Measurements from ENCODE around the gene REG1B. TPM values are rescaled to one million over a fixed set of nuclear protein-coding genes. Genes with fewer than 3 reads are reported as not detected.
"Not testable (repeated sequence)": the region's sequence is repeated elsewhere in the genome, so short reads cannot be mapped to it uniquely, and the experiment has no call there.

The REG1B gene
- polyA plus RNA-seq, 2 donors: 0.34 to 1.8 TPM

GRCh38 chr2:79090693-79091092, 2.9 kb upstream of the REG1B start:
- Histone ChIP-seq H3K27ac (ENCODE audit: low read depth in 2 of 2, low read length in 1 of 2) (no peak overlapping the region), H3K9me3 (ENCODE audit: control insufficient read depth in 2 of 2, insufficient read depth in 1 of 2, low read depth in 1 of 2, low read length in 1 of 2) (peaks cover 6 to 8% of the 10 kb centered on the region in 2 donors), H3K36me3 (ENCODE audit: control insufficient read depth in 2 of 2, insufficient read depth in 2 of 2, low read length in 1 of 2) (no peaks in the 10 kb centered on the region), H3K4me1 (ENCODE audit: control insufficient read depth in 2 of 2, insufficient read depth in 2 of 2, low read length in 1 of 2) (no peaks in the 10 kb centered on the region), H3K27me3 (ENCODE audit: control insufficient read depth in 1 of 2, insufficient read depth in 2 of 2, low read length in 2 of 2) (no peaks in the 10 kb centered on the region), H3K4me3 (ENCODE audit: low read depth in 1 of 2, low read length in 2 of 2) (no peak overlapping the region)
- 85 to 88% methylated on average over 4 of the region's 4 CpGs for WGBS, 2 donors

GRCh38 chr2:79086255-79086654, 1.5 kb downstream of the REG1B start:
- H3K9me3 ChIP-seq (ENCODE audit: control insufficient read depth in 2 of 2, insufficient read depth in 1 of 2, low read depth in 1 of 2, low read length in 1 of 2): peaks cover 0 to 4% of the 10 kb centered on the region in 2 donors
- no peaks in the 10 kb centered on the region for H3K36me3 ChIP-seq (ENCODE audit: control insufficient read depth in 2 of 2, insufficient read depth in 2 of 2, low read length in 1 of 2)
- H3K27me3 ChIP-seq (ENCODE audit: control insufficient read depth in 1 of 2, insufficient read depth in 2 of 2, low read length in 2 of 2): no peaks in the 10 kb centered on the region
- no peak overlapping the region for H3K27ac ChIP-seq (ENCODE audit: low read depth in 2 of 2, low read length in 1 of 2)
- no peak overlapping the region for H3K4me3 ChIP-seq (ENCODE audit: low read depth in 1 of 2, low read length in 2 of 2)
- WGBS, 2 donors: 64 to 67% methylated on average over 4 of the region's 4 CpGs
- H3K4me1 ChIP-seq (ENCODE audit: control insufficient read depth in 2 of 2, insufficient read depth in 2 of 2, low read length in 1 of 2): no peaks in the 10 kb centered on the region

GRCh38 chr2:79085382-79085781, 2.4 kb downstream of the REG1B start:
- WGBS, 2 donors: 66 to 68% methylated on average over 3 of the region's 3 CpGs
- Histone ChIP-seq H3K4me1 (ENCODE audit: control insufficient read depth in 2 of 2, insufficient read depth in 2 of 2, low read length in 1 of 2) (no peaks in the 10 kb centered on the region), H3K4me3 (ENCODE audit: low read depth in 1 of 2, low read length in 2 of 2) (no peak overlapping the region)

GRCh38 chr2:79084495-79085135, 3.2 kb downstream of the REG1B start:
- 78 to 83% methylated on average over 3 of the region's 3 CpGs for WGBS, 2 donors
- H3K4me3 ChIP-seq (ENCODE audit: low read depth in 1 of 2, low read length in 2 of 2): no peak overlapping the region

More at GRCh38 chr2:79085382-79085781, 2.4 kb downstream of the REG1B start:
- H3K36me3 ChIP-seq (ENCODE audit: control insufficient read depth in 2 of 2, insufficient read depth in 2 of 2, low read length in 1 of 2): no peaks in the 10 kb centered on the region
- H3K27ac ChIP-seq (ENCODE audit: low read depth in 2 of 2, low read length in 1 of 2): no peak overlapping the region
- no peaks in the 10 kb centered on the region for H3K27me3 ChIP-seq (ENCODE audit: control insufficient read depth in 1 of 2, insufficient read depth in 2 of 2, low read length in 2 of 2)
- peaks cover 0 to 4% of the 10 kb centered on the region in 2 donors for H3K9me3 ChIP-seq (ENCODE audit: control insufficient read depth in 2 of 2, insufficient read depth in 1 of 2, low read depth in 1 of 2, low read length in 1 of 2)

GRCh38 chr2:79083597-79084251, 4.1 kb downstream of the REG1B start:
- no peaks in the 10 kb centered on the region for H3K36me3 ChIP-seq (ENCODE audit: control insufficient read depth in 2 of 2, insufficient read depth in 2 of 2, low read length in 1 of 2)
- H3K9me3 ChIP-seq (ENCODE audit: control insufficient read depth in 2 of 2, insufficient read depth in 1 of 2, low read depth in 1 of 2, low read length in 1 of 2): peaks cover 0 to 4% of the 10 kb centered on the region in 2 donors
- no peak overlapping the region for H3K27ac ChIP-seq (ENCODE audit: low read depth in 2 of 2, low read length in 1 of 2)
- H3K4me3 ChIP-seq (ENCODE audit: low read depth in 1 of 2, low read length in 2 of 2): no peak overlapping the region
- H3K4me1 ChIP-seq (ENCODE audit: control insufficient read depth in 2 of 2, insufficient read depth in 2 of 2, low read length in 1 of 2): no peaks in the 10 kb centered on the region
- no peaks in the 10 kb centered on the region for H3K27me3 ChIP-seq (ENCODE audit: control insufficient read depth in 1 of 2, insufficient read depth in 2 of 2, low read length in 2 of 2)

More at GRCh38 chr2:79084495-79085135, 3.2 kb downstream of the REG1B start:
- Histone ChIP-seq H3K4me1 (ENCODE audit: control insufficient read depth in 2 of 2, insufficient read depth in 2 of 2, low read length in 1 of 2) (no peaks in the 10 kb centered on the region), H3K36me3 (ENCODE audit: control insufficient read depth in 2 of 2, insufficient read depth in 2 of 2, low read length in 1 of 2) (no peaks in the 10 kb centered on the region), H3K9me3 (ENCODE audit: control insufficient read depth in 2 of 2, insufficient read depth in 1 of 2, low read depth in 1 of 2, low read length in 1 of 2) (peaks cover 0 to 4% of the 10 kb centered on the region in 2 donors), H3K27me3 (ENCODE audit: control insufficient read depth in 1 of 2, insufficient read depth in 2 of 2, low read length in 2 of 2) (no peaks in the 10 kb centered on the region), H3K27ac (ENCODE audit: low read depth in 2 of 2, low read length in 1 of 2) (no peak overlapping the region)

GRCh38 chr2:79082987-79083386, 4.8 kb downstream of the REG1B start:
- no peak overlapping the region for H3K4me3 ChIP-seq (ENCODE audit: low read depth in 1 of 2, low read length in 2 of 2)
- peaks cover 0 to 4% of the 10 kb centered on the region in 2 donors for H3K9me3 ChIP-seq (ENCODE audit: control insufficient read depth in 2 of 2, insufficient read depth in 1 of 2, low read depth in 1 of 2, low read length in 1 of 2)
- no peaks in the 10 kb centered on the region for H3K27me3 ChIP-seq (ENCODE audit: control insufficient read depth in 1 of 2, insufficient read depth in 2 of 2, low read length in 2 of 2)
- H3K4me1 ChIP-seq (ENCODE audit: control insufficient read depth in 2 of 2, insufficient read depth in 2 of 2, low read length in 1 of 2): no peaks in the 10 kb centered on the region
- 87 to 91% methylated on average over 5 of the region's 5 CpGs for WGBS, 2 donors
- no peak overlapping the region for H3K27ac ChIP-seq (ENCODE audit: low read depth in 2 of 2, low read length in 1 of 2)
- no peaks in the 10 kb centered on the region for H3K36me3 ChIP-seq (ENCODE audit: control insufficient read depth in 2 of 2, insufficient read depth in 2 of 2, low read length in 1 of 2)

GRCh38 chr2:79071078-79071477, 16.7 kb downstream of the REG1B start:
- H3K27me3 ChIP-seq (ENCODE audit: control insufficient read depth in 1 of 2, insufficient read depth in 2 of 2, low read length in 2 of 2): no peaks in the 10 kb centered on the region
- H3K36me3 ChIP-seq (ENCODE audit: control insufficient read depth in 2 of 2, insufficient read depth in 2 of 2, low read length in 1 of 2): no peaks in the 10 kb centered on the region
- no peak overlapping the region for H3K4me3 ChIP-seq (ENCODE audit: low read depth in 1 of 2, low read length in 2 of 2)
- H3K27ac ChIP-seq (ENCODE audit: low read depth in 2 of 2, low read length in 1 of 2): no peak overlapping the region
- H3K9me3 ChIP-seq (ENCODE audit: control insufficient read depth in 2 of 2, insufficient read depth in 1 of 2, low read depth in 1 of 2, low read length in 1 of 2): peaks cover 0 to 4% of the 10 kb centered on the region in 2 donors
- WGBS, 2 donors: 72 to 76% methylated on average over 2 of the region's 2 CpGs
- H3K4me1 ChIP-seq (ENCODE audit: control insufficient read depth in 2 of 2, insufficient read depth in 2 of 2, low read length in 1 of 2): no peaks in the 10 kb centered on the region

GRCh38 chr2:79065201-79065600, 22.6 kb downstream of the REG1B start:
- 75 to 76% methylated on average over 2 of the region's 2 CpGs for WGBS, 2 donors
- peaks cover 3 to 6% of the 10 kb centered on the region in 2 donors for H3K9me3 ChIP-seq (ENCODE audit: control insufficient read depth in 2 of 2, insufficient read depth in 1 of 2, low read depth in 1 of 2, low read length in 1 of 2)
- no peaks in the 10 kb centered on the region for H3K27me3 ChIP-seq (ENCODE audit: control insufficient read depth in 1 of 2, insufficient read depth in 2 of 2, low read length in 2 of 2)
- H3K36me3 ChIP-seq (ENCODE audit: control insufficient read depth in 2 of 2, insufficient read depth in 2 of 2, low read length in 1 of 2): no peaks in the 10 kb centered on the region
- H3K27ac ChIP-seq (ENCODE audit: low read depth in 2 of 2, low read length in 1 of 2): no peak overlapping the region
- H3K4me1 ChIP-seq (ENCODE audit: control insufficient read depth in 2 of 2, insufficient read depth in 2 of 2, low read length in 1 of 2): no peaks in the 10 kb centered on the region
- no peak overlapping the region for H3K4me3 ChIP-seq (ENCODE audit: low read depth in 1 of 2, low read length in 2 of 2)

GRCh38 chr2:79054769-79055168, 33.0 kb downstream of the REG1B start:
- not testable (repeated sequence) for H3K9me3 ChIP-seq (ENCODE audit: control insufficient read depth in 2 of 2, insufficient read depth in 1 of 2, low read depth in 1 of 2, low read length in 1 of 2); H3K27ac ChIP-seq (ENCODE audit: low read depth in 2 of 2, low read length in 1 of 2); H3K36me3 ChIP-seq (ENCODE audit: control insufficient read depth in 2 of 2, insufficient read depth in 2 of 2, low read length in 1 of 2); H3K4me3 ChIP-seq (ENCODE audit: low read depth in 1 of 2, low read length in 2 of 2); H3K4me1 ChIP-seq (ENCODE audit: control insufficient read depth in 2 of 2, insufficient read depth in 2 of 2, low read length in 1 of 2); H3K27me3 ChIP-seq (ENCODE audit: control insufficient read depth in 1 of 2, insufficient read depth in 2 of 2, low read length in 2 of 2)
- WGBS, 2 donors: 68 to 78% methylated on average over 5 of the region's 5 CpGs

- WGBS, 2 donors: 47 to 61% methylated on average over 5 of the region's 5 CpGs
- not testable (repeated sequence) for H3K4me3 ChIP-seq (ENCODE audit: low read depth in 1 of 2, low read length in 2 of 2); H3K36me3 ChIP-seq (ENCODE audit: control insufficient read depth in 2 of 2, insufficient read depth in 2 of 2, low read length in 1 of 2); H3K4me1 ChIP-seq (ENCODE audit: control insufficient read depth in 2 of 2, insufficient read depth in 2 of 2, low read length in 1 of 2); H3K27me3 ChIP-seq (ENCODE audit: control insufficient read depth in 1 of 2, insufficient read depth in 2 of 2, low read length in 2 of 2); H3K9me3 ChIP-seq (ENCODE audit: control insufficient read depth in 2 of 2, insufficient read depth in 1 of 2, low read depth in 1 of 2, low read length in 1 of 2); H3K27ac ChIP-seq (ENCODE audit: low read depth in 2 of 2, low read length in 1 of 2)
Measured at GRCh38 chr2:79053486-79053885, 34.3 kb downstream of the REG1B start.
